Measurements from ENCODE around the gene ITFG1.
"Not testable (repeated sequence)": the region's sequence is repeated elsewhere in the genome, so short reads cannot be mapped to it uniquely, and the experiment has no call there.

The ITFG1 gene

DNA sequence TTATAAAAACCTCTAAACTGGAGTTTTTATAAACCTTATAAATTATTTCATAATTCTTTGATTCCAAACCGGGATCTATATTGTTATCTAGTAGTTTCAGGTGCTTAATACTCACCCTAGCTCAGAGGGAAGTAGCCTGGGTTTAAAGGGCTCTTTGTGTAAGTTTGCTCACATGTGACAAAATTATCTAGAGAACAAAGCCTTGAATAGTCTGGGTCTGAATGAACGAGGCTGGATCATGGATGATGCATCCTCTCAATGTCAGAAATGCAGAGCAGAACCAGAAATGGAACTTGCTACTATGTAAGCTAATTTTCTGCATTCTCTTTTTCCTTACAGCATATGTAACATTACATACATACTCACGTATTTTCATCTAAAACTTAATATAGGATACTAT lies 213.2 kb downstream of the ITFG1 start:
- TF ChIP-seq GATA1 (IDR thresholded peaks at IDR 0.05; ENCODE audit: low read depth, low read length) = no peak
- TF ChIP-seq POLR2A (IDR thresholded peaks at IDR 0.05; ENCODE audit: low read length) = no peak
- DNase-seq = no peak

DNA sequence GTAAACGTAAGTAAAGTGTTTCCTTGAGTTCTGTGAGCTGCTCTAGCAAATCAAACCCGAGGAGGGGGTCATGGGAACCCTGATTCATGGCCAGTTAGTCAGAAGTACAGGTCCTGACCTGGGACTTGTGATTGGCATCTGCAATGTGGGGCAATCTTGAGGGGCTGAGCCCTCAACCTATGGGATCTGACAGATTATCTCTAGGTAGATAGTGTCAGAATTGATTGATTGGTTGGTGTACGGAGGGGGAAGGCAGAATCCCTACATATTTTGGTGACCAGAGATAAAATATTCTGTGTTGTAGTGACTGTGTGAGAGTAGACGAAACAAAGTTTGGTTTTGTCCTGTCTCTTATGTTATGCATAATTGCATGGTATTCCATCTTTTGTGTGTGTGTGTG lies 216.7 kb downstream of the ITFG1 start:
- DNase-seq = no peak
- TF ChIP-seq GATA1 (IDR thresholded peaks at IDR 0.05; ENCODE audit: low read depth, low read length) = no peak
- no peak for TF ChIP-seq POLR2A (IDR thresholded peaks at IDR 0.05; ENCODE audit: low read length)

GRCh38 chr16:47241061-47241460 lies 219.8 kb downstream of the ITFG1 start:
- no peak for DNase-seq
- no peak for TF ChIP-seq GATA1 (IDR thresholded peaks at IDR 0.05; ENCODE audit: low read depth, low read length)
- no peak for TF ChIP-seq POLR2A (IDR thresholded peaks at IDR 0.05; ENCODE audit: low read length)

- no peak for DNase-seq
- TF ChIP-seq POLR2A (IDR thresholded peaks at IDR 0.05; ENCODE audit: low read length) (no peak), GATA1 (IDR thresholded peaks at IDR 0.05; ENCODE audit: low read depth, low read length) (no peak)
Measured at GRCh38 chr16:47236716-47237115, 224.1 kb downstream of the ITFG1 start.

DNA sequence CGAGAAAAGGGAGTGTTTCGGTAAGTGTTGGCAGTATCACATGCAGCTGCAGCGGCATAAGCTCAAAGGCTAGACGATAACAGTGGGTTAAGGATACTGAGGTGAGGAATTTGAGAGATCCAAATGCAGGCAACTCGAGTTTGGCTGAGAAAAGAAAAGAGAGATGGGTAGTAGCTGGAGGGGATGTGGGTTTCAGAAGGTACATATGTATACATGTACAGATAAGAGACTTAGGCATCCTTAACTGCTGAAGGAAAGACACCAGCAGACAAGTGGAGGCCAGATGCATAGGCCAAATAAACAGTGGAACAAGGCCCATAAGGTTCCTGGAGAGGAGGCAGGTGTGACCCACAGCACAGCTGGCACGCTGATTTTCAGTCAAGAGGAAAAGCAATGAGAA lies 230.6 kb downstream of the ITFG1 start:
- no peak for DNase-seq
- no peak for TF ChIP-seq POLR2A (IDR thresholded peaks at IDR 0.05; ENCODE audit: low read length)
- TF ChIP-seq GATA1 (IDR thresholded peaks at IDR 0.05; ENCODE audit: low read depth, low read length) = no peak

- DNase-seq = no peak
- TF ChIP-seq GATA1 (IDR thresholded peaks at IDR 0.05; ENCODE audit: low read depth, low read length) (no peak), POLR2A (IDR thresholded peaks at IDR 0.05; ENCODE audit: low read length) (no peak)
Measured at GRCh38 chr16:47229053-47230050, 231.5 kb downstream of the ITFG1 start.

- TF ChIP-seq GATA1 (IDR thresholded peaks at IDR 0.05; ENCODE audit: low read depth, low read length) (no peak), POLR2A (IDR thresholded peaks at IDR 0.05; ENCODE audit: low read length) (no peak)
- DNase-seq = no peak
Measured at GRCh38 chr16:47228241-47228640, 232.6 kb downstream of the ITFG1 start.

DNA sequence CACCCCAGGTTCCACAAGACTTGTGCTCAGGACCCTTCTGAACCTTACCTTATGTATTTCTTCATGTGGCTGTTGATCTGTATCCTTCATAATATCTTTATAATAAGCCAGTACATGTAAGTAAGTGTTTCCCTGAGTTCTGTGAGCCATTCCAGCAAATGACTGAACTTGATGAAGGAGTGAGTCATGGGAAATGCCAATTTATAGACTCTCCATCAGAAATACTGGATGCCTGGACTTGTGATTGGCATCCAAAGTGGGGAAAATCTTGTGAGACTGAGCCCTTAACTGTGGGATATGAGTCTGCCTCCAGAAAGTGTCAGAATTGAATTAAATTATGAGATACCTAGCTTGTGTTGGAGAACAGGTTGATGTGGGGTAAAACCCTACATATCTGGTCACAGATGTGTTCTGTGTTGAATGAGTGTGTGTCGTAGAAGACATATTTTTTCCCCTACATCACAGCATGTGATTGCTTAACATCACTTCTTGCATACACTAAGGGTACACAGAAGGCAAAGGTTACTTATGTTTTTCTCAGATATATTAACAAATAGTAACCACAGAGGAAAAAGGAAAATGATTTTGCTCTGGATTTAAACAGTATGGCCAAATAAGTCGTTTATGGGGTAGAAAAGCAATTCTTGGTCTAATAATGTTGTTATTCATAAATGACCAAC lies 247.0 kb downstream of the ITFG1 start:
- DNase-seq = no peak
- no peak for TF ChIP-seq POLR2A (IDR thresholded peaks at IDR 0.05; ENCODE audit: low read length)
- TF ChIP-seq GATA1 (IDR thresholded peaks at IDR 0.05; ENCODE audit: low read depth, low read length) = no peak

- no peak for DNase-seq
- no peak for TF ChIP-seq POLR2A (IDR thresholded peaks at IDR 0.05; ENCODE audit: low read length)
Measured at GRCh38 chr16:47211218-47211617, 249.6 kb downstream of the ITFG1 start.

- DNase-seq = no peak
- TF ChIP-seq GATA1 (IDR thresholded peaks at IDR 0.05; ENCODE audit: low read depth, low read length) = no peak
- TF ChIP-seq POLR2A (IDR thresholded peaks at IDR 0.05; ENCODE audit: low read length) = no peak
Measured at GRCh38 chr16:47204736-47205504, 255.9 kb downstream of the ITFG1 start.

- DNase-seq = not testable (repeated sequence)
Measured at GRCh38 chr16:47203433-47203832, 257.4 kb downstream of the ITFG1 start.

- DNase-seq = no peak
- no peak for TF ChIP-seq GATA1 (IDR thresholded peaks at IDR 0.05; ENCODE audit: low read depth, low read length)
- TF ChIP-seq POLR2A (IDR thresholded peaks at IDR 0.05; ENCODE audit: low read length) = no peak
Measured at GRCh38 chr16:47198180-47198575, 262.7 kb downstream of the ITFG1 start.

GRCh38 chr16:47197536-47198179 lies 263.2 kb downstream of the ITFG1 start:
- DNase-seq = no peak
- TF ChIP-seq POLR2A (IDR thresholded peaks at IDR 0.05; ENCODE audit: low read length) (no peak), GATA1 (IDR thresholded peaks at IDR 0.05; ENCODE audit: low read depth, low read length) (no peak)

GRCh38 chr16:47196457-47196856 lies 264.4 kb downstream of the ITFG1 start:
- TF ChIP-seq GATA1 (IDR thresholded peaks at IDR 0.05; ENCODE audit: low read depth, low read length) = no peak
- TF ChIP-seq POLR2A (IDR thresholded peaks at IDR 0.05; ENCODE audit: low read length) = no peak
- DNase-seq = no peak

All from erythroblast (primary cell).